Neural crest cell (in vitro differentiated cells): Measurements from ENCODE around the gene ESCO1. TPM values are rescaled to one million over a fixed set of nuclear protein-coding genes. Genes with fewer than 3 reads are reported as not detected.

Experiments used
- DNase-seq: peaks from one replicate; pipeline ENCODE4 v3.0.0; 2021; ENCODE audit warnings: low read depth, mixed read lengths, low spot score
- H3K27ac Mint-ChIP-seq: one replicate; pipeline ENCODE4 v1.8.0; 2021; ENCODE audit warnings: mild to moderate bottlenecking, mixed read lengths; ENCODE audit not compliant: unreplicated experiment
- H3K27me3 Mint-ChIP-seq: 2 replicates; pipeline ENCODE4 v1.8.0; 2021; ENCODE audit warnings: low read depth, mild to moderate bottlenecking, mixed read lengths
- H3K36me3 Mint-ChIP-seq: 2 replicates; pipeline ENCODE4 v1.8.0; 2021; ENCODE audit warnings: low read depth, mild to moderate bottlenecking, mixed read lengths
- H3K4me1 Mint-ChIP-seq: 2 replicates; pipeline ENCODE4 v1.8.0; 2021; ENCODE audit warnings: mixed read lengths
- H3K4me3 Mint-ChIP-seq: one replicate; pipeline ENCODE4 v1.8.0; 2021; ENCODE audit warnings: mild to moderate bottlenecking, mixed read lengths
- H3K9me3 Mint-ChIP-seq: 2 replicates; pipeline ENCODE4 v1.8.0; 2021; ENCODE audit warnings: mixed read lengths
- CTCF ChIP-seq: fragments of 200-600 bp; sonication (generic); conservative IDR thresholded peaks from 2 replicates; pipeline ENCODE4 v1.5.0; 2021; ENCODE audit warnings: antibody characterized with exemption, mild to moderate bottlenecking
- total RNA-seq: library from RNA; stranded (reverse); gene quantifications from 2 replicates; pipeline ENCODE4 v1.2.1, GENCODE V29; 2021

Gene ESCO1
- total RNA-seq, 1 donor from 2014 or later, result 15.7 TPM

GRCh38 chr18:21509062-21509461 lies 91.4 kb downstream of the ESCO1 start:
- peaks cover 2% of the 10 kb centered on the region for H3K9me3 Mint-ChIP-seq
- peaks cover 32% of the 10 kb centered on the region for H3K36me3 Mint-ChIP-seq
- TF ChIP-seq CTCF, result no peak
- no peak for DNase-seq
- no peak overlapping the region for H3K27ac Mint-ChIP-seq
- no peak overlapping the region for H3K4me3 Mint-ChIP-seq
- H3K27me3 Mint-ChIP-seq, result no peaks in the 10 kb centered on the region
- H3K4me1 Mint-ChIP-seq, result peaks cover 10% of the 10 kb centered on the region

GRCh38 chr18:21507913-21508701 lies 92.4 kb downstream of the ESCO1 start:
- no peak for TF ChIP-seq CTCF
- Mint-ChIP-seq H3K4me1 (peaks cover 10% of the 10 kb centered on the region), H3K4me3 (no peak overlapping the region), H3K36me3 (peaks cover 24% of the 10 kb centered on the region), H3K27me3 (no peaks in the 10 kb centered on the region), H3K27ac (no peak overlapping the region), H3K9me3 (peaks cover 2% of the 10 kb centered on the region)
- DNase-seq, result no peak

- Mint-ChIP-seq H3K4me1 (peaks cover 10% of the 10 kb centered on the region), H3K9me3 (no peaks in the 10 kb centered on the region), H3K36me3 (peaks cover 12% of the 10 kb centered on the region), H3K4me3 (no peak overlapping the region), H3K27me3 (no peaks in the 10 kb centered on the region), H3K27ac (no peak overlapping the region)
- TF ChIP-seq CTCF, result no peak
- DNase-seq, result no peak
These were observed 97.8 kb downstream of the ESCO1 start for GRCh38 chr18:21502661-21503060.

- peaks cover 20% of the 10 kb centered on the region for H3K4me1 Mint-ChIP-seq
- H3K27ac Mint-ChIP-seq, result no peak overlapping the region
- no peak for DNase-seq
- H3K9me3 Mint-ChIP-seq, result no peaks in the 10 kb centered on the region
- no peak overlapping the region for H3K4me3 Mint-ChIP-seq
- peaks cover 20% of the 10 kb centered on the region for H3K36me3 Mint-ChIP-seq
- TF ChIP-seq CTCF, result no peak
- H3K27me3 Mint-ChIP-seq, result no peaks in the 10 kb centered on the region
These were observed 100.5 kb downstream of the ESCO1 start for GRCh38 chr18:21499997-21500396.

GRCh38 chr18:21496277-21496835 lies 104.1 kb downstream of the ESCO1 start:
- H3K27ac Mint-ChIP-seq, result no peak overlapping the region
- H3K36me3 Mint-ChIP-seq, result peaks cover 21% of the 10 kb centered on the region
- H3K4me1 Mint-ChIP-seq, result peaks cover 15% of the 10 kb centered on the region
- H3K4me3 Mint-ChIP-seq, result no peak overlapping the region
- no peaks in the 10 kb centered on the region for H3K9me3 Mint-ChIP-seq
- no peak for TF ChIP-seq CTCF
- DNase-seq, result no peak
- no peaks in the 10 kb centered on the region for H3K27me3 Mint-ChIP-seq
